GM21515 (cell line): ENCODE results near the gene ENPP7.

ENCODE experiments used
- ATAC-seq: cut with Tn5 transposase; IDR thresholded peaks from one replicate; pipeline ENCODE4 v1.9.1; 2021; ENCODE audit not compliant: unreplicated experiment

ENPP7 gene

DNA sequence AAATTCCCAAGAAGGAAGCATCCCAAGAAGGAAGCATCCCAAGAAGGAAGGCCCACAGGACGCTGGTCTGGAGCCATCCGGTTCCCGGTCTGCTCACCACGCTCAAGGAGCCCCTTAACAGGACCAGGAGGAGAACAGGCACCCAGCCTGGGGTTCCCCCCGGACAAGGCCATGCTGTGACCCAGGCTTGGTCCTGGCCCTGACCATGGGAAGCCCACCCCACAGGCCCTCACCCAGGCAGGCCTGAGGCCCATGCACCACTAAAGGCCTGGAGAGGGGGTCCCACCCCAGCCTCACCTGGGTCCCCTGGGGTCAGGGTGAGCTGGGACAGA is 340 bp upstream of the ENPP7 start:
- ATAC-seq: no peak

DNA sequence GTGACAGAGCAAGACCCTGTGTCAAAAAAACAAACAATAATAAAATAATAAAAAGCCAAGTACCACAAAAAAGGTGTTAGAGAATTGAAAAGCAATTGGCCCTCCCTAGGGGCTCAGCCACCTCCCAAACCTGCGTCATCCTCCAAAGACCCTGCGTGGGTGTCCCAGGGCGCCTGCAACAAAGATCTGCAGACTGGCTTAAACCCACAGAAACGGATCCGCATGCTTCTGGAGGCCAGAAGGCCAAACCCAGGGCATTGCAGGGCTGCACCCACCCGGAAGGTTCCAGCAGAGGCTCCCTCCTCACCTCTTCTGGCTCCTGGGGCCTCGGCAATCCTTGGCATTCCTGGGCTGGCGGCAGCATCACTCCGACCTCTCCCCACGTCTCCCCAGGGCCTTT is 1.5 kb downstream of the ENPP7 start:
- no peak for ATAC-seq

DNA sequence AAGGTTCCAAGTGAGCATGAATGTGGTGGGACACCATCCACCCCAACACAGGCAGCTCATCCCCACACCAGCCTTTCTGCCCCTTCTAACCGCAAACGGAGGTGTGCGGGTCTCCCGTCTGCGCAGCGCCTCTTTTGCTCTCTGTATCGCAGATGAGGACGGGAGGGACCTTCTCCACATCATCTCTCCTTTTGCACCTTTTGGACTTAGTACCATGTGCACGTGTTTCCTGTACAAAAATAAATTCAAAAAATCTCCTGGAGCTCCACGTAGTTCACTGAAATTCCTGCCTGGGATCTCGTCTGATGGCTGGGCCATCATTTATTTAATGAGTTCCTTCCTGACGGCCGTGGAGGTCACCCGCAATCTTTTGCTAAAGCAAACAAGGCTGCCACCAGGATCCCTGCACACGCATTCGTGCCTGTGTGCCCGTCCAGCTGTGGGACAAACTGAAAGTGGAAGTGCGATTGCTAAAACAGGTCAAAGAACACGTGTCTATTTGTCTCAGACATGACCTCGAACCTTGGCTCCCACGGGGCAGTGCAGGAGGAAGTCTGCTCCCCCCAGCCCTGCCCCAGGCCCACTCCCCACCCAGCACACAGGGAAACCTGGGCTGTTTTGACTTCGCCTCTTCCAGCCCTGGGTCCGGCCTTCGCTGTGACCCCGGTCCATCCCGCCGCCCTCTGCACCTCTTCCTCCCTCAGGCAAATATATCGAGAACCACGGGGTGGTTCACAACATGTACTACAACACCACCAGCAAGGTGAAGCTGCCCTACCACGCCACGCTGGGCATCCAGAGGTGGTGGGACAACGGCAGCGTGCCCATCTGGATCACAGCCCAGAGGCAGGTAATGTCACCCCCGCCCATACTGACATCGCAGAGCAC is 2.3 kb downstream of the ENPP7 start:
- no peak for ATAC-seq

DNA sequence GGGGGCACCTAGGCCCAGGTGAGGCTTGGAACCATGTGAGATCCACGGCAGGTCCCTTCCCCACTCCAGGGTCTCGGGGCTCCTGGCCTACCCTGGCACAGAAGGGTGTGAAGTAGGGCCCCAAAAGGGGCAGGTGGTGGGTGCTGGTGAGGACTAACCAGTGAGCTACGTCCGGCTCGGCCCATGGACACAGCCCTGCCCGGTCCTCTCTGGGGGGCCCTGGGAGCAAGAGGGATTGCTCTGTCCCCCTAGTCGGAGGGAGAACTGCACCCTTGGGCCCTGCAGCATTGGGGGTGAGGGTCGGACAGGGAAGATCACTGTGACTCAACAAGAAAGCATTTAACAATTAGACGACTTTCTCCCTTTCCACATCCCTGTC is 2.9 kb downstream of the ENPP7 start:
- ATAC-seq: no peak

DNA sequence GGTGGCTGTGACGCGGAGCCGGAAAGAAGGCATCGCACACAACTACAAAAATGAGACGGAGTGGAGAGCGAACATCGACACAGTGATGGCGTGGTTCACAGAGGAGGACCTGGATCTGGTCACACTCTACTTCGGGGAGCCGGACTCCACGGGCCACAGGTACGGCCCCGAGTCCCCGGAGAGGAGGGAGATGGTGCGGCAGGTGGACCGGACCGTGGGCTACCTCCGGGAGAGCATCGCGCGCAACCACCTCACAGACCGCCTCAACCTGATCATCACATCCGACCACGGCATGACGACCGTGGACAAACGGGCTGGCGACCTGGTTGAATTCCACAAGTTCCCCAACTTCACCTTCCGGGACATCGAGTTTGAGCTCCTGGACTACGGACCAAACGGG is 4.4 kb downstream of the ENPP7 start:
- no peak for ATAC-seq

DNA sequence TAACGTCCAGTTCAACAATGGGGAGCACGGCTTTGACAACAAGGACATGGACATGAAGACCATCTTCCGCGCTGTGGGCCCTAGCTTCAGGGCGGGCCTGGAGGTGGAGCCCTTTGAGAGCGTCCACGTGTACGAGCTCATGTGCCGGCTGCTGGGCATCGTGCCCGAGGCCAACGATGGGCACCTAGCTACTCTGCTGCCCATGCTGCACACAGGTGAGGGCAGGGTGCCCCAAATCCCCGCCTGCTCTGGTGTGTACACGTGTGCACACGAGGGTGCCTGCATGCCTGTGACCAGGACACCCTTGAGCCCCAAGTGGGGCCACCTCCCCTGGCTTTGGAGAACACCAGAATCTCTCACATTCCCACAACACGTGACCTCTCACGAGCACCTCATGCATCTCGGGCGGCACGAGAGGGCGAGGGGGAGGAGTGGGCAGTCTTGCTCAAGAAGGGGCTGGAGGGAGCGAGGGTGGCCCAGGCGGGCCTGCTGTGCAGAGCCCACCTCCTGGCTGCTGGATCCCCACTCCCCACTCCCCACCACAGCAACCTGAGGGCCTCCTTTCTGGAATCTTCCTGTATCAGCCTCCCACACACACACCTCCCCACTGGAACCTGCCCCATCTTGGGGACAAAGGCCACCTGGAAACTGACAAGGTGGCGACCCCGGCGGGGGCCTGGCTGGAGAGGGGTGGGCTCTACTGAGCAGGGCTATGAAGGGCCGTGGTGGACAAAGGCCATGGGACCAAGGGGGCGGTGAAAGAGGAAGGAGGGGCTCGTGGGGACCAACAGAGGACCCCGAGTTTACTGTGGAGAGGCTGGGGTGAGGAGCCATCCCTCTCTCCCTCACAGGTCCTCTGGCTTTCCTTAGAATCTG is 6.5 kb downstream of the ENPP7 start:
- no peak for ATAC-seq

DNA sequence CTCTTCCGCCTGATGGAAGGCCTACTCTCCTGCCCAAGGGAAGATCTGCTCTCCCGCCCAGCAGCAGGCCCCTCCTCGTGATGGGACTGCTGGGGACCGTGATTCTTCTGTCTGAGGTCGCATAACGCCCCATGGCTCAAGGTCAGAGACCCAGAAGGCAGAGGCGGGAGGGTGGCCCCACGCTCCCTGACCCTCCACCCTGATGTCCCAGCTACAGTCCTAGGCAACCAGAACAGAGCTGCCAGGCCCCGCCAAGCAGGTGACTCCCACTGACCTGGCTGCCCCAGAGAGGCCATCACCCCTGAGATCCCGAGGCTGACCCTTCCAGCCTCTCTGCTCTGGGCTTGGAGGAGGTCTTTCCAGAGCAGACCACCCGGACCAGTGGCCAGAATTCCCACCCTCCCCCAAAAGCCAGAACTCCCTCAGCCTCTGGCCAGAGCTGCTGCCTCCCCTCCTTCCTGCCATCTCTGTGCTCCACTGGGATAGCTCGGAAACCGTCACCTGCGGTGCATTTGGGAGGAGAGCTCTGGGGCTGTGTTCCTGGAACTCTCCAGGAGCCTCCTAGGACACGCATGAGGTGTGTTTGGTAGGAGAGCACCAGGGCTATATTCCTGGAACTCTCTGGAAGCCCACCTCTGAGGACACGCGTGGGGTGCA is 7.3 kb downstream of the ENPP7 start:
- no peak for ATAC-seq

DNA sequence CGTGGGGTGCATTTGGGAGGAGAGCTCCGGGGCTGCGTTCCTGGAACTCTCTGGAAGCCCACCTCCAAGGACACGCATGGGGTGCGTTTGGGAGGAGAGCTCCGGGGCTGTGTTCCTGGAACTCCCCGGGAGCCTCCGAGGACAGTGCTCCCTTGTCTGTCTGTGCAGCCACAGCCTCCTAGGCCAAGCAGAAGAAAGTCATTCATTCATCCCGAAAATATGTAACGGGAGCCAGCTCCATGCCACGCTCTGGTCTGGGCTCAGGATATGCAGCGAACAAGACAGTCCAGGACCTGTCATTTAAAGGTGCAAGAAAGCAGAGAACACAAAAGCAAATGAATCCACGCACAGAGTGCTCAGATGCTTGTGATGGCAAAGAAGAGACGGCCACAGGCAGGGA is 7.9 kb downstream of the ENPP7 start:
- no peak for ATAC-seq

DNA sequence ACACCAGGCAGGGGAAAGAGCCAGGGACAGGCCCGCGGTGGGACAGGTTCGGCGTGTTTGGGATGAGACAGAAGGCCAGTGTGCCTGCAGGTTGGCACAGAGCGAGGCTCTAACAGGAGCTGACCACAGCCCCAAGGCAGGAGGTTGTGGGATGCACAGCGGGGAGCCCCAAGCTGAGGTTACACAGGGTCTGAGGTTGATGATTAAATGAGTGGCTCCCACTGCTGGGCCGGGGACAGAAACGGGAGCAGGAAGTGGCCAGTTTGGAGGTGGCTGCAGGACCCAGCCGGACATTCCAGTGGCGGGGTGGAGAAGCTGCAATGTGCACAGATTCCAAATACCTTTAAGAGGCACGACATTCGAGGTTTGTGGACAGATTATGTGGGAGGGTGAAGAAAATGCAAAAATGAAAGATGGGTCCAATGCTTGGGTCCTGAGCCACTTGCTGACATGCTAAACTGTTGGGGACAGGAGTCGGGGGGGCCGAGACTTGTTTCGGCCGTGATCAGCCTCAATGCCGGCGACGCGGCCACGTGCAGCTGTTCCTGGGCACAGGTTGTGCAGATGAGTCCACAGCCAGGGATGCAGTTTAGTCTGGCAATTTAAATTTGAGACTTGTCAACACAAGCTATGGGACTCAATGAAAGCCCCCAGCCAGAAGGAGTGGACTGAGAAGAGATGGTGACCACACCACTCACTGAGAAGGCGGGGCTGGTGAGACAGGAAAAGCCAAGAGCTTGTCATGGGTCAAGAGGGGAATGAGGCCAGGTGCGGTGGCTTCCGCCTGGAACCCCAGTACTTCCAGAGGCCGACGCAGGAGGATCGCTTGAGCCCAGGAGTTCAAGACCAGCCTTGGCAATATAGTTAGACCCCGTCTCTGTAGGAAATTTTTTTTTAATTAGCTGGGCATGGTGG is 8.7 kb downstream of the ENPP7 start:
- ATAC-seq: no peak

DNA sequence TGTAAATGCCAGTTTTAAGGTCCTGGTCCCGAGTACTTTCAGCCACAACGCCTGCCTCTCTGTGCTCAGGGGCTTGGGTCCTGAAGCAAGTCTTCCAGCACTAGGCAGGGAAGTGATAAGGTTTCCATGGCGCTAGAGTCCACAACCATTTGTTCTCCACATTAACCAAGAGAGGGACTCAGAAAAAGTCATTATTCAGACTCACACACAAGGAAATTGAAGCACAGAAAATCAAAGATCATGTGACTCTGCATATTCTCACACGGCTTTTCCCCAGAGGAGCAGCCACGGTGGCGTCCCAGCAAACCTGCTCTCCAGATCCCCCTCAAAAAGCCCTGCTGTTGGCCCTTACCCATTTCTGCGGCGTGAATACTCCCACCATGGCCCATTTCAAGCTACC is 9.7 kb downstream of the ENPP7 start:
- no peak for ATAC-seq

DNA sequence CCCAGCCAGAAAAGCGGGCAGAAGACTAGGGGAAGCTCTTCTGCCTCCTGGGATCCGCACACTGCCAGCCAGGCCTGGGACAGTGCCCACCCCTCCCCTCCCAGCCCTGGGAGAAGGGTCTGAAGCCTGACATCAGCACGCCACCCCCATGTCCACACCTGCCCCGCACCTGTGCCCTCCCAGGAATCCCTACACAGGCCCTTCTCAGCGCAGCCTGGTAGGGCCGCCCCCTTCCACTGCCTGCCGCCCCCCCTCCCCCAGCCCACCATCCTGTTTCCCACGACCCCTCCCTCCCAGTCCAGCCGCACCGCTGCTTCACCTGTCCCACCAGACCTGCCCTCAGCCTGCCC is 10.6 kb downstream of the ENPP7 start:
- ATAC-seq: no peak

DNA sequence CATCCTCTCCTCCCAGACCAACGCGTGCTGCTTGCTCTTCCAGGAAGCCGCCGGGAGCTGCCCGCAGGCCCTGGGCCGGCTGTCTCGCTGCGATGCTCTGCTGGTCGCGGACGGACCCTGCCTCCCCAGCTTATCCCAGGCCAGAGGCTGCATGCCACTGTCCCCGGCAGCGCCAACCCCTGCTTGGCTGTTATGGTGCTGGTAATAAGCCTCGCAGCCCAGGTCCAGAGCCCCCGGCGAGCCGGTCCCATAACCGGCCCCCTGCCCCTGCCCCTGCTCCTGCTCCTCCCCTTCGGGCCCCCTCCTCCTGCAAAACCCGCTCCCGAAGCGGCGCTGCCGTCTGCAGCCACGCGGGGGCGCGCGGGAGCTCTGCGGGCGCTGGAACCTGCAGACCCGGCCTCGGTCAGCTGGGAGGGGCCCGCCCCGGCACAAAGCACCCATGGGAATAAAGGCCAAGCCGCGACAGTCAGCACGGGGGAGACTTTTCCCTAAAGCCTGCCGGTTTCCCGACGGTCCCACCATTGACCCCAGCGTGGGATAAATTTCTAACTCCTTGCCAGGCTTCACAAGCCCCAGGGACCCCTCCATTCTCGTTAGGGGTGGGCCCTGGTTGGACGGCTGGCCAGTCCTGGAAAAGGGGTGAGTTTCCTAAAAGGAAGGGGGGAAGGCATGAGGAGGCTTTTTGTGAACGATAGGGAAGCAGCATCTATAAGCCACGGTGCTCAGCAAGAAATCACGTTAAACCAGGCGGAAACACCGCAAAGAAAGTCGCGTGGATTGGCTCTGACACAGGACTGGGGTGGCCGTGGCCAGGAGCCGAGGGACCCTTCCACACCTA is 11.2 kb downstream of the ENPP7 start:
- ATAC-seq: no peak

DNA sequence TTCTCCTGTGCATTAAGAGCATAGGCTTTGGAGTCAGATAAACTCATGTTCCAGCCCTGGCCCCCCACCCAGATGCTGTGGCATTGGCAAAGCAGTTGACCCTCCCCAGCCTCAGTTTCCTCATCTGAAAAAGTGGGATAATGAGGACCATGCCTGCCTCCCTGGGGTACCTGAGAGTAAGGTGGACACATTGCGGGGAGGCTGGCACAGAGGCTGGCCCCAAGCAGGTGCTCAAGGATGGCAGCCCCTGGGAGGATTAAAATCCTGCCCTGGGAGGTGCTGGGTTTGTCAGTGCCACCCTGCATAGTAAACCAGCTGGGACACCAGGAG is 11.8 kb downstream of the ENPP7 start:
- no peak for ATAC-seq

DNA sequence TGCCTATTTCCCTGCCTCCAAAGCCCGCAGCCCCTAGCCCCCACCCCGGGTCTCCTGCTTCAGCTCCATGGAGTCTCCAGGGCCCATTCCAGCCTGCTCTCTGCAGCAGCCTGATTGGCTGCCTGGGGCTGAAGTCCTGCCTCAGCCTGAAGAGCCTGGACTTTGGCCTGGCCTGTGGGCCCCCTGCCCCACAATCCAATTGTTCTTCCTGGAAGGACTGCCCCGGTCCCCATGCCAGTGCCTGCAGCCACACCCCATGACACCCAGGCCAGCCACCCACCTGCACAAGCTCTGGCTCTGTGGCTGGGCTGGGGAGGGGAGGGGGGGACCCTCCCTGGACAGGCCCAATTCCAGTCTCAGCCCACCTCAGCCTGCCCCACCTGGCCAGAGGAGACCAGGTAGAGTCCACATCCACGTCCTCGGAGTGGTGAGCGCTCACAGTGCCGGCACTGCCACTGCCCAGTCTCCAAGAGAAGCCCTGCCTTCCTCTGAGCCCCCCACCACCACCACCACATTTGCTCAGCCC is 12.3 kb downstream of the ENPP7 start:
- ATAC-seq: no peak

DNA sequence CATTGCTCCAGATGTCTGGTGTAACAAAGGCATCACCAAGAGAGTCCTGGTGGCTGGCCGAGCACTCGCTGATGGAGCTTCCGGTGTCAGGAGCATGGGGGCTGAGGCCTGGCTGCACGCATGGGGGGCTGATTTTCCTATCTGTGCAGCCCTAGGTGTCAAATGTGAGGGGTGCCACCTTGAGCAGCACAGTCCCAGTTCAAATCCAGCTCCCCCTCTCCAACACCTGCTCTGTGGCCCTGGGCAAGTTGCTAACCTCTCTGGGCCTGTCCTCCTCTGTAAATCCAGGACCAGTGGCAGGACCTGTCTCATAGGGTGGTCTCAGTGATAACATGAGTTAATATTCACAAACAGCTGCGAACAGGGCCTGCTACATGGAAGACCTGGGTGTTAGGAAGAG is 12.9 kb downstream of the ENPP7 start:
- ATAC-seq: no peak

DNA sequence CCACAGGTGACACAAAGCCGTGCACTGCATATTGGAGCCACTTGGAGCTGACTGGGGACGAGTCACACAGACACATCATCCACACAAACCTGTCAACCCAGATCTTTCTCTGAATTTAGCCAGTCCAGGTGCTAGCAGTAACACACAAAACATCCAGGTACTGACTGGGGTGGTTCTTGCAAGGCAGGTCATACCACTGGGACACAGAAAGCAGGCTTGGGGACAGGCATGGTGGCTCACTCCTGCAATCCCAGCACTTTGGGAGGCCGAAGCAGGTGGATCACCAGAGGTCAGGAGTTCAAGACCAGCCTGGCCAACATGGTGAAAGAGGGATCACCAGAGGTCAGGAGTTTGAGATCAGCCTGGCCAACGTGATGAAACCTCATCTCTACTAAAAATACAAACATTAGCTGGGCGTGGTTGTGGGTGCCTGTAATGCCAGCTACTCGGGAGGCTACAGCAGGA is 14.9 kb downstream of the ENPP7 start:
- ATAC-seq: no peak

DNA sequence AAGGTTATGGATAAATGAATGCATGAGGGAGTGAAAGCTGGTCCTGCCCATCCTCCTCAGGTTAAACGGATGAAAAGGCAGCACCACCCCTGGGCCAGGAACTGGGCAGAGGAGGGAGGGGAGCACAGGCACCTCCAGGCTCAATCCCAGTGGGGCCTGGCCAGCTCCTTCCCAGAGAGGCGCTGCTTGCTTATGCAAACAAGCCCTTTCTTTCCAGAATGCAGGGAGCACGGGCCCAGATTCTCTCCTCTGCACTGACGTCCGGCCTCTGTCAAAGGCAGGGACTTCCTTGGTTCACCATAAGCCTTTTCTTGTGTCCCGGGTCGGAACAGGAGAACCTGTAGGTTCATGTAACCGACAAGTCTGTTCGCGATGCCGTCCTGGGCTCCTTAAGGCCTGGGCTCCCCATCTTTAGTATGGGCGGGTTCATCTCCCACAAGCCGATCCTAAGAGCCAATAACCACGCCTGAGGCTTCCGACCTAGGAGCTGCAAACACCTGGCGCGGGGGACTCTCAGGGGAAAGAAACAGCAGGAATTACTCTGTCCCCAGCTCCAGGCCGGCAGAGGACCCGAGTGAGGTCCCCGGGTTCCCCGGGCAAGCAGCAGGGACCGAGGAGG is 16.3 kb downstream of the ENPP7 start:
- ATAC-seq: no peak

DNA sequence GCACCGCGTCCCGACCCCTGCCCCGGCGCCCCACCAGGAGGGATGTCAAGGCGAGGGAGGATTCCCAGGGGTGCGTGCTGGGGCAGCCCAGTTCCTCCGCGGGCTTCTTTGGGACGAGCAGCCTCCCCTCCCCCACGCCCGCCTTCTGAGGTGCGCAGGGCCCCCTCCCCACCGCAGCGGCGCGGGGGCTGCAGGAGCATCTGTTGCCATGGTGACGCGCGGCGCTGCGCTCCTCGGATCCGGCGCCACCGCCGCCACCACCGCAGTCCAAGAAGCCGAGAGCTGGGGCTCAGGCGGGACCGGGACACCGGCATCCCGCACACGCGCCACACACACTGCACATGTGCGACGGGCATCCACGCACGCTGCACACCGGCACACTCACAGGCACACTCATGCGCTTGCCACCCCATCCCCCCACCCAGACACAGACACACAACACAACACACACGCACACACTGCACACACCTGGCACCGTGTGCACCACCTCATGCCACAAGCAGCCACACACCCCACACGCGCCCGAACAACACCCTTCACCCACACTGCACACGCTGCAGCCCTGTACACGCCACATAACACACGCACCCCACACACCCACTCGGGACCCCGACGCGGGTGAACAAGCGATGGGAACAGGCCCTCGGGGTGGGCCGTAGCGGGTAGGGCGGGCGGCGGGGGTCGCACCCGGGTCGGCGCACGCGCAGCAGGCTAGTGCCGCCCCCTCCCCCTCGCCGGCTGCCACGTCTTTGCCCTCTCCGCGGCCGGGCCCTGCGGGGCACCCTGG is 17.0 kb downstream of the ENPP7 start:
- ATAC-seq: no peak
